ENCODE results near the gene KIF25.

GRCh38 chr6:167990016-167990945, 7.2 kb upstream of the KIF25 start:
- no peak for TF ChIP-seq POLR2A (IDR thresholded peaks at IDR 0.05)
- TF ChIP-seq, protein P1, sequence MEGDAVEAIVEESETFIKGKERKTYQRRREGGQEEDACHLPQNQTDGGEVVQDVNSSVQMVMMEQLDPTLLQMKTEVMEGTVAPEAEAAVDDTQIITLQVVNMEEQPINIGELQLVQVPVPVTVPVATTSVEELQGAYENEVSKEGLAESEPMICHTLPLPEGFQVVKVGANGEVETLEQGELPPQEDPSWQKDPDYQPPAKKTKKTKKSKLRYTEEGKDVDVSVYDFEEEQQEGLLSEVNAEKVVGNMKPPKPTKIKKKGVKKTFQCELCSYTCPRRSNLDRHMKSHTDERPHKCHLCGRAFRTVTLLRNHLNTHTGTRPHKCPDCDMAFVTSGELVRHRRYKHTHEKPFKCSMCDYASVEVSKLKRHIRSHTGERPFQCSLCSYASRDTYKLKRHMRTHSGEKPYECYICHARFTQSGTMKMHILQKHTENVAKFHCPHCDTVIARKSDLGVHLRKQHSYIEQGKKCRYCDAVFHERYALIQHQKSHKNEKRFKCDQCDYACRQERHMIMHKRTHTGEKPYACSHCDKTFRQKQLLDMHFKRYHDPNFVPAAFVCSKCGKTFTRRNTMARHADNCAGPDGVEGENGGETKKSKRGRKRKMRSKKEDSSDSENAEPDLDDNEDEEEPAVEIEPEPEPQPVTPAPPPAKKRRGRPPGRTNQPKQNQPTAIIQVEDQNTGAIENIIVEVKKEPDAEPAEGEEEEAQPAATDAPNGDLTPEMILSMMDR (IDR thresholded peaks at IDR 0.05 in 4 of 5, conservative IDR thresholded peaks at IDR 0.05 in 1 of 5) = no peak

Data from gastrocnemius medialis (tissue), 4 donors.